IgD-negative memory B cell (primary cell): ENCODE data around the gene IPO7. TPM values are rescaled to one million over a fixed set of nuclear protein-coding genes. Genes with fewer than 3 reads are reported as not detected.
"Not testable (repeated sequence)": the region's sequence is repeated elsewhere in the genome, so short reads cannot be mapped to it uniquely, and the experiment has no call there.

ENCODE experiments used
- H3K27ac Mint-ChIP-seq, 3 donors: one replicate each; pipeline ENCODE4 v1.8.0; 2020 to 2022; ENCODE audit warnings: mild to moderate bottlenecking in 3 of 3, mixed read lengths in 3 of 3, moderate library complexity in 1 of 3
- H3K27me3 Mint-ChIP-seq: one replicate; pipeline ENCODE4 v1.8.0; 2021; ENCODE audit warnings: mixed read lengths
- H3K36me3 Mint-ChIP-seq: one replicate; pipeline ENCODE4 v1.8.0; 2020; ENCODE audit warnings: mild to moderate bottlenecking, mixed read lengths
- H3K4me1 Mint-ChIP-seq, 3 donors: one replicate each; pipeline ENCODE4 v1.8.0; 2020 to 2022; ENCODE audit warnings: mixed read lengths in 3 of 3, mild to moderate bottlenecking in 1 of 3
- H3K4me3 Mint-ChIP-seq, 4 donors: one replicate each; pipeline ENCODE4 v1.8.0; 2020 to 2022; ENCODE audit warnings: mild to moderate bottlenecking in 4 of 4, mixed read lengths in 4 of 4, moderate library complexity in 3 of 4
- H3K9me3 Mint-ChIP-seq, 3 donors: one replicate each; pipeline ENCODE4 v1.8.0; 2020 to 2021; ENCODE audit warnings: mixed read lengths in 3 of 3, mild to moderate bottlenecking in 1 of 3
- polyA plus RNA-seq: library from polyadenylated mRNA; unstranded; fragments of 300-500 nt; fragmentation: Illumina TruSeq; gene quantifications from one replicate; pipeline ENCODE4 v1.2.3, GENCODE V29; 2021

IPO7 gene
- polyA plus RNA-seq, 1 donor from 2014 or later: 3.0 TPM

DNA sequence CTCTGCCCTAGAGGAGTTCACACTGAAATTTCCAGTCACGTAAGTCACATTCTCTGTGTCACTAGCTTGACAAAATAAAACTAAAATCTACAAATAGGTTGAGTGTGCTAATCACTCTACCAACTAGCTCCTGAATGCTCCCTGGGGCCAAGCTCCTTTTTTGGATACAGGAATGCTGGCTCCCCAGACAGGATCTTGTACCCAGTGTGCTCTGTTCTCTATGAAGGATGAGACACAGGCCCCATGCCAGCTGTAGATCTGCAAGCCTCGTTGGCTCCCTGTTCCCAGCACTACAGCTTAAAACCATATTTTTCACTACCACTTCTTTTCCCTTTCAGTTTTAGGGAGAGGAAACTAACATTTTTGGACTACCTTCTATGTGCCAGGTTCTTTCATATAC lies 3.7 kb upstream of the IPO7 start:
- Mint-ChIP-seq H3K4me1 (peaks cover 11 to 17% (median 12%) of the 10 kb centered on the region in 3 donors), H3K9me3 (no peaks in the 10 kb centered on the region), H3K27ac (peak overlapping the region in 1 of 3 donors; percentile 32), H3K36me3 (peaks cover 2% of the 10 kb centered on the region), H3K4me3 (peak overlapping the region in 1 of 4 donors; percentile 43), H3K27me3 (no peaks in the 10 kb centered on the region)

DNA sequence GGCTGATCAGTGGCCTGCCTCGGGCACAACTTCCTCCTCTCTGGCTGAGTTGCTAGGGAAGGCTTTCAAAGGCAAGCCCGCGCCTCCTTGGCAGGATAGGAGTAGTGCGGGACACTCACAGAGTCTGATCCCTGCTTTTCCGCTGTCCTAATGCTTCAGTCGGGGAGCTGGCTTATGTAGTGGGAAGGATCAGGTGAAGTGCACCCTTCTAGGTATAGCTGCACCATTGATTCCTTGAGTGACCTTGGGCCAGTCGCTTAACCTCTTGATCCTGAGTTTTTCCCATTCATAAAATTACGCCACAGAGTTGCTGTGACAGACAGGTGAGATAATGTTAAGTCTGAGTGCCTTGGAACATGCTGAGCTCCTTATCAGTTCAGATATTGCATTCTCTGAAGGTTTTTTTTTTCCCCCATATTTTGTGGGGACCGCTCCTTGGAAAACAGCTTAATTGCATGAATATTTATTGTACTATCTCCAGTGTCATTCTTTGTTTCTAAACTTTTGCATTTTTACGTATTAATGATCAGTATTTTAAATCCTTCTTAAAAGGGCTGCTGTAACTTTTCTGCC lies 961 bp downstream of the IPO7 start:
- H3K4me3 Mint-ChIP-seq: peak overlapping the region; percentile 95 to 99 (median 98)
- H3K9me3 Mint-ChIP-seq: no peaks in the 10 kb centered on the region
- peaks cover 2% of the 10 kb centered on the region for H3K36me3 Mint-ChIP-seq
- H3K27ac Mint-ChIP-seq: peak overlapping the region; percentile 35 to 93 (median 80)
- no peaks in the 10 kb centered on the region for H3K27me3 Mint-ChIP-seq
- peaks cover 23 to 28% (median 28%) of the 10 kb centered on the region in 3 donors for H3K4me1 Mint-ChIP-seq

DNA sequence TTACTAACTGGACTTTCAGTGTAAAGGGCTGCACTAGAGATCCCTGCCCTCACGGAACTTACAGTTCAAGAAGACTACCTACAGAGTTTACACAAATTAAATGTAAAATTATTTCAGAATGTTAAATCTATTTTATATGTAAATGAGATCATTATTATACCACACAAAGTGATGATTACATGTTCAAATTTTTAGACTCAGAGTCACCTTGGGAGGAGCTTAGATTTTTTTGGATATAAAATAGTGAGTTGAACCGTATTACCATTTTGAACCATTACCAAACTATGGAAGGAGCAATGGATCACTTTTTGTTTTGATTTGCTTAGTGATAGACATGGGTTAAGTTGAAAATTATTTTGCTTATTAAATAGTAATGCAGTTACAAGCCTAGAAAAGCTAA lies 1.6 kb downstream of the IPO7 start:
- H3K27ac Mint-ChIP-seq: peak overlapping the region in 1 of 3 donors; percentile 80
- H3K27me3 Mint-ChIP-seq: no peaks in the 10 kb centered on the region

DNA sequence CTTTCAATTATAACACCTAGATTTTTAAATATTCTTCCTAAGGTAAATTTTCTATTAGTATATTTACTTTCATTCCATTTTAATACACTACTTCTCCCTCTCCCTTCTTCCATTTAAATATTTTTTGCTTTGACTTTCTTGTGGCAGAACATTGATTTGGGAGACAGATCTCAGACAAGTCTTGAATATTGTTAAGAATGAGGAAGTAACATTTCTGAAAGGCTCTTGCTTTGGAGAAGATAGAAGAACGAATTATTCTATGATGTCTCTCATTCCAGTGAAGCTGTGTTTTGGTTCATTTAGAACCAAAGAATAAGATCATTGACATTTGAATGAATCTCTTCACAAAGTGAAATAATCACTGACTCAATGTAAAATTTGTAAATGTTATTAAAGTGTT lies 2.4 kb downstream of the IPO7 start:
- Mint-ChIP-seq H3K27me3 (no peaks in the 10 kb centered on the region), H3K27ac (peak overlapping the region in 2 of 3 donors; percentile 57 to 73), H3K36me3 (peaks cover 2% of the 10 kb centered on the region), H3K9me3 (no peaks in the 10 kb centered on the region), H3K4me1 (peaks cover 22 to 28% (median 23%) of the 10 kb centered on the region in 3 donors), H3K4me3 (peak overlapping the region in 3 of 4 donors; percentile 58 to 97 (median 72))

More for the DNA sequence above, 1.6 kb downstream of the IPO7 start:
- peaks cover 23 to 28% (median 24%) of the 10 kb centered on the region in 3 donors for H3K4me1 Mint-ChIP-seq
- peak overlapping the region in 3 of 4 donors; percentile 97 to 99 (median 98) for H3K4me3 Mint-ChIP-seq
- no peaks in the 10 kb centered on the region for H3K9me3 Mint-ChIP-seq
- H3K36me3 Mint-ChIP-seq: peaks cover 2% of the 10 kb centered on the region

DNA sequence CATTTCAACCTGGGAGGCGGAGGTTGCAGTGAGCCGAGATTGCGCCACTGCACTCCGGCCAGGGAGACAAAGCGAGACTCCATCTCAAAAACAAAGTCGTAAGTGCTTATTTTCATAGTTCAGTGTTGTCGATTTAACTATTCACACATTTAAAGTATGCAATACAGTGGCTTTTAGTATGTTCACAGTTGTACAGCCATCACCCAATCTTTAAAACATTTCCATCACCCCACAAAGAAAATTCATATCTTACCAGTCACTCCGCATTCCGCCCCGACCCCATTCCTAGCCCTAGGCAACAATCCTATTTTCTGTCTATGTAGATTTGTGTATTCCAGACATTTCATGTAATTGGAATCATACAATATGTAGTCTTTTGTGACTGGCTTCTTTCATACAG lies 11.9 kb downstream of the IPO7 start:
- no peaks in the 10 kb centered on the region for H3K36me3 Mint-ChIP-seq
- peaks cover 37 to 49% (median 41%) of the 10 kb centered on the region in 3 donors for H3K4me1 Mint-ChIP-seq
- H3K27ac Mint-ChIP-seq: peak overlapping the region in 1 of 3 donors; percentile 72
- H3K4me3 Mint-ChIP-seq: peak overlapping the region in 2 of 4 donors; percentile 0 to 2
- H3K9me3 Mint-ChIP-seq: no peaks in the 10 kb centered on the region
- H3K27me3 Mint-ChIP-seq: no peaks in the 10 kb centered on the region

DNA sequence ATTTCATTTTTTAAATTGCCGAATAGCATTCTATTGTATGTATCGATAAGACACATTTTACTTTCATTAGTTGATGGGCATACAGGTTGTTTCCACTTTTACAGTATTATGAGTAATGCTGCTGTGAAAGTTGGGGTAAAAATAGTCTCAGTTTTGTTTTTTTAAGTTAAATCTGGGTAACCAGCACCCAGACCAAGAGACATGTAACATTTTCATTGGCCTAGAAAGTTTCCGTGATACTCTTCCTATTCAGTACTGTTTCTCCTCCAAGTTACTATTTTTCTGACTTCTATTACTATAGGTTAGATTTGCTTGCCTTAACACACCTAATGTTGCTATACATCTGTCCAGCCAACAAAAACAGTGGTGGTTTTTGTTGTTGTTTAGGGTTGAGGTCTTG lies 12.3 kb downstream of the IPO7 start:
- Mint-ChIP-seq H3K9me3 (no peaks in the 10 kb centered on the region), H3K27ac (peak overlapping the region in 1 of 3 donors; percentile 72), H3K4me1 (peaks cover 37 to 50% (median 42%) of the 10 kb centered on the region in 3 donors), H3K36me3 (no peaks in the 10 kb centered on the region), H3K4me3 (peak overlapping the region in 1 of 4 donors; percentile 2), H3K27me3 (no peaks in the 10 kb centered on the region)

DNA sequence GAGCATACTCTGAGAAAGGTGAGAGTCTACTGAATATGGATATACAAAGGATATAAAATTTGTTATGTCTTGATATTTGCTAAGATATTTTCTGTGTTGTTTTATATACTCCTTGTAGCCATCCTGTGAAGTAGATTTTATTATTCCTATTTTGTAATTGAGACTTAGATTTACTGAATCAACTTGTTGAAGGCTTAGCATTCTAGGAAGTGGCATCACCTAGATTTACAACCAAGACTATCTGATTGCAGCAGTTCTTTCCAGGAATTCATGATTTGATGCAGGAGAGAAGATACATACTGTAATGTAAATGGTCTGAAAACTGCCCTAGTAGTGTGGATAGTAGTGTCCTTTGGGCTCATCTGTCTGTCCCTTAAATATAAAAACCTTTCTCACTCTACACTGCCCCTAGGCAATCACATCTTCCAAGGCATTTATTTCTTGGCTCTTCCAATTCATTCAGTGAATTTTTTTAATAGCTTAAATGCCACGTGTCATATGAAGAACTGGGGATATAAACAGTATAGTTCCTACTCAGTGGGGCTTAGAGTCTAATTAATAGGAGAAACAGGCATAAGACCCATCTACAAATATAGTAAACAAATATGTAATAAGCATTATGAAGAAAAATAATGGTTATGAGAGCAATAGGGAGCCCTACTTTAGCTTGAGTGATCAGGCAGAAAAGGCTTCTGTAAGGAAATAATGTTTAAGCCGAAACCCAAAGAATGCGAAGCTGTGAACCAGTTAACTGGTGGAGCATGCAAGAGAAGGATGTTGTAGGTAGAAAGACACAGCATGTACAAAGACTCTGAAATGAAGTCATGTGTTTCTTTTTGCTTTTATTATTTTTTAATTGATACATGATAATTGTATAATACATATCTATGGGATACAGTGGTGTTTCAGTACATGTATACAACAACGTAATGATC lies 13.6 kb downstream of the IPO7 start:
- H3K9me3 Mint-ChIP-seq: no peaks in the 10 kb centered on the region
- peaks cover 35 to 49% (median 40%) of the 10 kb centered on the region in 3 donors for H3K4me1 Mint-ChIP-seq
- peak overlapping the region in 1 of 3 donors; percentile 72 for H3K27ac Mint-ChIP-seq
- no peaks in the 10 kb centered on the region for H3K27me3 Mint-ChIP-seq
- peak overlapping the region in 3 of 4 donors; percentile 5 to 68 (median 14) for H3K4me3 Mint-ChIP-seq
- H3K36me3 Mint-ChIP-seq: no peaks in the 10 kb centered on the region

DNA sequence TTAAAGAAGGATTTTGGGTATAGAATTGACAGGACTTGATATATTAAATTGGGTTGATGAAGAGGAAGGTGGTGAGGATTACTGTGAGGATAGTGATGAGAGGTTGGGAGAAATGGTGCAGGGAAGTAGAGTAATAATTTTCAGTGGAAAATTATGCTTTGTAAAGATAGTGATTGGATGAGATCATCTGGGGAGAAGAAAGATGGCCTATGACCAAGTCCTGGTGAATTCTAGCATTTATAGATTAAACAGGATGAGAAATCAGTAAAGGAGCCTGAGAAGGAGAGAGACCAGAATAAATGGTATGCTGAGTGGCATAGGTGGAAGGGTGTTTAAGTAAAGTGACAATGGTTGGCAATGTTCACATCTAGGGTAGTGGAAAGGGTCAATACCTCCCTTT lies 15.0 kb downstream of the IPO7 start:
- peak overlapping the region in 1 of 3 donors; percentile 24 for H3K27ac Mint-ChIP-seq
- H3K36me3 Mint-ChIP-seq: no peaks in the 10 kb centered on the region
- no peaks in the 10 kb centered on the region for H3K9me3 Mint-ChIP-seq
- no peak overlapping the region for H3K4me3 Mint-ChIP-seq
- no peaks in the 10 kb centered on the region for H3K27me3 Mint-ChIP-seq
- H3K4me1 Mint-ChIP-seq: peaks cover 29 to 44% (median 34%) of the 10 kb centered on the region in 3 donors

DNA sequence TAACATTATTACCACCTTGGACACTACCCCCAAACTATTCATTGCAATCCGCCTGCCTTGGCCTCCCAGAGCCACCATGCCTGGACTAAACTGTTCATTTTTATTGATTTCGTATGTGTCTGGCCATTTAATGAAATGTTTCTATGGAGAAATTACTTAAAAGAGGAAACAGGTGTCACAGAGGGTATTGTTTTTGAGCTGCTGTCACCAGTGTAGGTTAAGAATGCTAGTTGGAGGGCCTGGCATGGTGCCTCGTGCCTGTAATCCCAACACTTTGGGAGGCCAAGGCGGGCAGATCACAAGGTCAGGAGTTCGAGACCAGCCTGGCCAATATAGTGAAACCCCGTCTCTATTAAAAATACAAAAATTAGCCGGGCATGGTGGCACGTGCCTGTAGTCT lies 17.4 kb downstream of the IPO7 start:
- H3K9me3 Mint-ChIP-seq, H3K36me3 Mint-ChIP-seq, H3K27me3 Mint-ChIP-seq: not testable (repeated sequence)
- H3K4me3 Mint-ChIP-seq: peak overlapping the region in 1 of 4 donors; percentile 24
- peak overlapping the region in 2 of 3 donors; percentile 47 to 91 for H3K27ac Mint-ChIP-seq
- H3K4me1 Mint-ChIP-seq: peaks cover 19 to 32% (median 26%) of the 10 kb centered on the region in 3 donors

DNA sequence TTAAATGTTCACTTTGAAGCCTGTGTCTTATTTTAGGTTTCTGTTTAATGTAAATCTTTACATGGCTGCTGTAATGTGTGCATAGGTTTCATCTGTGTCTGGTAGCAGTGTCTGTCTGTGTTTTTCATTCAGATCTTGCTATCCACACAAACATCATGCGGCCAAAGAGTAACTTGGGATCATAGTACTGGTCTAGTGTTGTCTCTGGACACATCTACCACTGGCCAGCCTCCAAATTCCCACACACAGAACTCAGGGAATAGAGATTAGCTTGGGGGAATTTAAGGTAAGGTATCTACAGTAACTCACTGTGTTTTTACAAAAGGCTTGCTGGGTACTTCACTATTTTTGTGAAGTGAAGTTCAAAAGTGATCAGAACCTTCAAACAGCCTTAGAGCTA lies 44.3 kb downstream of the IPO7 start:
- no peaks in the 10 kb centered on the region for H3K4me1 Mint-ChIP-seq
- no peak overlapping the region for H3K4me3 Mint-ChIP-seq
- no peaks in the 10 kb centered on the region for H3K27me3 Mint-ChIP-seq
- H3K27ac Mint-ChIP-seq: no peak overlapping the region
- H3K36me3 Mint-ChIP-seq: peaks cover 8% of the 10 kb centered on the region
- H3K9me3 Mint-ChIP-seq: no peaks in the 10 kb centered on the region

DNA sequence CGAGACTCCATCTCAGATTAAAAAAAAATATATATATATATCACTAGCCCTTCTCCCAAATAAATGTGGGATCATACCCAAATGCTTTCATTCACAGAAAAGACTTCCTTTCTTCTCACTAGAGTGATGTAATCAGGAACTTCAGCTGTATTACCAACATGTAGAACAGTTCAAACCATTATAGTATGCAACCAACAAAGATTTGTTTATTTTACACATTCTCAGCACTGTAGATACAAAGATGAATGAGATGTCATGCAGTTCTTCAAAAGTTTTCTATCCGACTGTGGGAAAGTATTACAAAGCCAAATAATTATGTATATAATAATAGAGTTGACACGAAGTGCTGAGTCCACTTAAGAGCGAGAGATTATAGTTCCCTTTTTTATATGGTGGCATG lies 54.2 kb downstream of the IPO7 start:
- H3K36me3 Mint-ChIP-seq: peaks cover 3% of the 10 kb centered on the region

DNA sequence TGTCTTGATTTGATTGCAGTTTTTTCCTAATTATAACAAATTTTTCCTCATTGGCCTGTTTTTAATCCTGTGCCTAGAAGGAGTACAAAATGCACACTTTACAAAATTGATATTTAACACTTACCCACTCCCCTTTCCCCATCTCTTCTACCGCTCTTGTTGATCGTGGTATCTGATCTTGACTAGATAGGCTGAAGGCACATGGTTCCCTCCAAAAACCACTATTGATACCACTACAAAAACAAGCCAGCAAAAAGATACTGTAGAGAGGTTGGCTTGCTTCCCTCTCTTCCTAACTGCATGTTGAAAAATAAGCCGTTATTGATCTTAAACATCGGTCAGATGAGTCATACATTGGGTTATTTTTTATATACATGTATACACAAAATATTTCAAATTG lies 61.8 kb downstream of the IPO7 start:
- Mint-ChIP-seq H3K4me1 (no peaks in the 10 kb centered on the region), H3K27ac (no peak overlapping the region), H3K27me3 (no peaks in the 10 kb centered on the region), H3K9me3 (no peaks in the 10 kb centered on the region), H3K4me3 (no peak overlapping the region), H3K36me3 (peaks cover 3% of the 10 kb centered on the region)

More for the DNA sequence above, 54.2 kb downstream of the IPO7 start:
- peak overlapping the region in 1 of 4 donors; percentile 52 for H3K4me3 Mint-ChIP-seq
- no peaks in the 10 kb centered on the region for H3K9me3 Mint-ChIP-seq
- no peak overlapping the region for H3K27ac Mint-ChIP-seq
- no peaks in the 10 kb centered on the region for H3K27me3 Mint-ChIP-seq
- no peaks in the 10 kb centered on the region for H3K4me1 Mint-ChIP-seq

DNA sequence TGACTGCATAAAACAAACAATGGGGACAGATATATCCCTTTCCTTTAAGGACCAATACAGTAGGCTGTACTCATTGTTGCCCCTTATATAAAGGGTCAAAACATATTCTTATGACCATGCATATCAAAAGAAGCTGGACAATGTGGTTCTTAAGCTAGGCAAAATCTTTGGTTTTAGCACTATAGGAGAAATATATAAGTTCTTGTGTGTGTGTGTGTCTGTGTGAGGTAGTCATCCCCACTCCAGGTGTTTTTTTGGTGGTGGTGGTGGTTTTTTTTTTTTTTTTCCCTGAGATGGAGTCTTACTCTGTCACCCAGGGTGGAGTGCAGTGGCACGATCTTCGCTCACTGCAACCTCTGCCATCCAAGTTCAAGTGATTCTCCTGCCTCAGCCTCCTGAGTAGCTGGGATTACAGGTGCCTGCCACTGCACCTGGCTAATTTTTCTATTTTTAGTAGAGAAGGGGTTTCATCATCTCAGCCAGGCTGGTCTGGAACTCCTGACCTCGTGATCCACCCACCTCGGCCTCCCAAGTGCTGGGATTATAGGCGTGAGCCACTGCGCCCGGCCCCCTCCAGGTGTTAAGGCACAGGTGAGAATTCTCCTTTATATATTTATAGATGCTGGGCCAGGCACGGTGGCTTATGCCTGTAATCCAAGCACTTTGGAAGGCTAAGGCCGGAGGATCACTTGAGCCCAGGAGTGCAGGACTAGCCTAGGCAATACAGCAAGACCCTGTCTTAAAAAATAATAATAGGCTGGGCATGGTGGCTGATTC lies 64.3 kb downstream of the IPO7 start:
- Mint-ChIP-seq H3K4me3 (no peak overlapping the region), H3K27ac (no peak overlapping the region), H3K36me3 (peaks cover 3% of the 10 kb centered on the region), H3K27me3 (no peaks in the 10 kb centered on the region), H3K4me1 (no peaks in the 10 kb centered on the region), H3K9me3 (no peaks in the 10 kb centered on the region)

DNA sequence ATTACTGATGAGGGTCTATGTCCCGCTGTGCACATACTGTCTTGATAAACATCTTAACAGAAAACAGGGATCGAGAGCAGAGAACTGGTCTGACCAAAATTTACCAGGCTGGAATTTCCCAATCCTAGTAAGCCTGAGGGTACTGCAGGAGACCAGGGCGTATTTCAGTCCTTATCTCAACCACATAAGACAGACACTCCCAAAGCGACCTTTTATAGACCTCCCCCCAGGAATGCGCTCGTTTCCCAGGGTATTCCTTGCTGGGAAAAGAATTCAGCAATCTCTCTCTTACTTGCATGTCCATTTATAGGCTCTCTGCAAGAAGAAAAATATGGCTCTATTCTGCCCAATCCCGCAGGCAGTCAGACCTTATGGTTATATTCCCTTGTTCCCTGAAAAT lies 67.6 kb downstream of the IPO7 start:
- peak overlapping the region in 1 of 4 donors; percentile 58 for H3K4me3 Mint-ChIP-seq
- not testable (repeated sequence) for H3K4me1 Mint-ChIP-seq, H3K27ac Mint-ChIP-seq, H3K36me3 Mint-ChIP-seq, H3K9me3 Mint-ChIP-seq, H3K27me3 Mint-ChIP-seq

DNA sequence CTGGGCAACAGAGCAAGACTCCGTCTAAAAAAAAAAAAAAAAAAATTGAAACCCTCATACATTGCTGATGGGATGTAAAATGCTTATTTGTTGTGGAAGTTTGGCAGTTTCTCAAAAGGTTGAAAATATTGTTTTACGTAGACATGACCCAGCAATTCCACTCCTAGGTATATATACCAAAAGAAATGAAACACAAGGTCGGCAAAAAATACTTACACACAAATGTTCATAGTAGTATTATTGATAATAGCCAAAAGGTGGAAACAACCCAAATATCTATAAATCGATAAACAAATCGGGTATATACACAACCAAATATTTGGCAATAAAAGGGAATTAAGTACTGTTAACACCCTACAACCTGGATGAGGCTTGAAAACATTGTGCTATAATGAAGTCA lies 71.3 kb downstream of the IPO7 start:
- peak overlapping the region in 1 of 4 donors; percentile 49 for H3K4me3 Mint-ChIP-seq
- no peaks in the 10 kb centered on the region for H3K27me3 Mint-ChIP-seq
- peak overlapping the region in 1 of 3 donors; percentile 44 for H3K27ac Mint-ChIP-seq
- H3K9me3 Mint-ChIP-seq: no peaks in the 10 kb centered on the region
- H3K4me1 Mint-ChIP-seq: peaks cover 5 to 8% (median 8%) of the 10 kb centered on the region in 3 donors
- no peaks in the 10 kb centered on the region for H3K36me3 Mint-ChIP-seq
